NCI-H1048 (cell line): ENCODE data around the gene HIBADH.
A peak's percentile ranks its signal among the peaks of the same experiment; 100 is the strongest.
"Not testable (repeated sequence)": the region's sequence is repeated elsewhere in the genome, so short reads cannot be mapped to it uniquely, and the experiment has no call there.

ENCODE experiments used
- DNase-seq: peaks from one replicate; lab custom pipeline; 2025; lab: John Stamatoyannopoulos, UW

Gene HIBADH

DNA sequence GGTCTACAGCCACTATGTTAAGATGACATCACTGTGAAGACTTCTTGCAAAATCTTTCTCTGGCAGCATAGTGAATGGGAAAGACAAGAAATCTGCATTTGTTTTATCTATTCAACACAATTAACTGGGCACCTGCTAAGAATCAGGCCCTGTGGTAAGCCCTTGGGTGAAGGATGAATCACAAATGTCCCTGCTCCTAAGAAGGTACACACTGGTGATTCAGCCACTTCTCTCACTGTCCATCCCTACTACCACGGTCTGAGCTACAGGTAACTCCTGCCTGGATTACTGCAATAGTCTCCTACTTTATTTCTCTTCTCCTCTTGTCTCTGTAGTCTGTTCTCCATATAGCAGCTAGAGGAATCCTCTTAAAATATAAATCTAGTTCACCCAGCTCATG is 116.1 kb downstream of the HIBADH start:
- DNase-seq: no peak

DNA sequence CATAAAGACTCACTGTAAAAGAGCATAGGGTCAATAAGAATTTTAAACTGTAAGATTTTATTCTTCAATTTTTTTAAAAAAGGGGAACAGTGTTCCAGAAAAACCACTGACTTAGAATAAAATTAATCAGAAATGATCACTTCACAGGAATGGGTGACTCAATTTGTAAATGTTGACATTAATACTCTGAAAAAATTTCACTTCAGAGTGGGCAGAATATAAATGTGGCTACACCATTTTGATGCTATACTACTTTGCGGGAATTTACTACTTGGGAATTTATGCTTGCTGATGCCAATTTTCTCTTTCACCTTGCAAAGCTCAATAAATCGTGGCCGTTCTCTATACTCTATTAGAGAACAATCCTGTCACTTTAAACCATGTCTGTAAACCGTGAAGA is 126.9 kb downstream of the HIBADH start:
- DNase-seq: no peak

DNA sequence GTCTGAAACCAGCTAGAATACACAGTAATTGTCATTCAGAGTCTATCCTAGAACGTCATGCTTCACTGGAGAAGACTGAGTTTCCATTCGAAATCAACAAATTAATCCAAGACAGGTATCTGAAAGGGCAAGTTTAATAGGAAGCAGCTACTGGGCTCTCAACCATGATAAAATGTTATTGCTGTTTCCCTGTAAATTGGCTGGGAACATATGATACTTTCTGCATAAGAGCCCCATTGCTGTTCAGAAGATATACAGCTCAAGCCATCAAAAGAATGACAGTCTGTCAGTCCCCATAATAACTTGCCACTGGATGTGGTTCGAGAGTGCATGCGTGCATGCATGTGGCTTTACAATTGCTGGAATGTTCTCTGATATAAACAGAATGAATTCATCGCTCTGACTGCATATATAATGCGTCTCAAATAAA is 129.0 kb downstream of the HIBADH start:
- no peak for DNase-seq

DNA sequence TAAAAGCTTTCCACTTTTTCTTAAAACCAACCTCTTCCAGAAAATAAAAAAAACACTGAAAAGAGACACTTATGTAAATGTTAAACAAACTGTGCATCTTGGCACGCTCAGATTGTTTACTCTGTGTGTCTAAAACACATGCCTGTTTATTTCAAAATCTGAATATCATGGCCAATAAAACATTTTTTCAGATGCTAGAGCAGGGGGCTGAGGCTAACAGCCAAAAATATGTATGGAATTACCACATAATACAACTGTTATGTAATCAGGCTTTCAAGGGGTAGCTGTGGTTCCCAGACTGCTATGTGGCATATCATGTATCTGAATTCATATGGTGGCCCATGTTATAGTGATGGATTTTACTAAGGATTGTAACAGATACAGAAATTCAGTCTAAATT is 130.4 kb downstream of the HIBADH start:
- DNase-seq: no peak

DNA sequence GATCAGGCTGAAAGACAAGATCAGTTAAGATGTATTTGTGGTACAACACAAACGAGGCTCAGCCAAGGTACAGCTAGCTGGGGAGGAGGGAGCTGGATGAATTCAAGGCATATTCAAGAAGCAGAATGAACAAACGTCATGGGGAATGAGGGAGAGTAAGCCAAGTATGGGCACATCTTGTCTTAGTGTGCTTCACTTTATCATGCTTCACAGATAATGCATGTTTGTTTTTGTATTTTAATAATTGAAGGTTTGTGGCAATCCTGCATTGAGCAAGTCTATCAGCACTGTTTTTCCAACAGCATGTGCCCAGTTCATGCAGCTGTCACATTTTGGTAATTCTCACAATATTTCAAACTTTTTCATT is 135.4 kb downstream of the HIBADH start:
- DNase-seq: no peak

DNA sequence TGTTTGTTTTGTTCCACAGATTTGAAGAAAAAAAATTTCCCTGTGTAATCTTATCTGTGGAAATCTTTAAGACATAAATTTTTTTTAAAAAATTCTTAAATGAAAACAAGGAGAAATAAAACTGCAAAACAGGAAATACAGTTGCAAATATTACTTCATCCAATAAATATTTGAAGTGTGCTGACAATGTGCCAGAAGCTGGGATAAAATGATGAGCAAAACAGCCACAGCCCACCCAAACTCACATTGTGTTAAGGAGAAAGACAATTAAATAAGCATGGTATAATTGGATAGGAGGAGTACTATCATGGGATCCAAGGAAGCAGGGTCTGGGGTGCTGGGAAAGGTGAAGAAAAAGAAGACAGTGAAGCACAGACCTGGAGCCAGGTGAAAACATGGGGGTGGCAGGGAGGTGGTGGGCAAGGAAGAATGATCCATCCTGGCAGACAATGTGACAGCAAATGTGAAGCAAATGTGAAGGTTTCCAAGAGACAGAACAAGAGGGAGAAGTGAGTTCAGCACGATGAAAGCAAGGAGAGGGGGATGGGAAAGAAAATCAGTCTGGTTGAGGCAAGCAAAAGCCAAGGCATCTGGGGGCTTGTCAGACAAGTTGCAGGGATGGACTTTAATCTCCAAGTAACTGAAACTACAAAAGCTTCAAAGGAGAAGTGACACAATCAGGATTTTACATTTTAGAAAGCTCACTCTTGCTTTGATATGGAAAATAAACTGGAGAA is 135.9 kb downstream of the HIBADH start:
- DNase-seq: no peak

DNA sequence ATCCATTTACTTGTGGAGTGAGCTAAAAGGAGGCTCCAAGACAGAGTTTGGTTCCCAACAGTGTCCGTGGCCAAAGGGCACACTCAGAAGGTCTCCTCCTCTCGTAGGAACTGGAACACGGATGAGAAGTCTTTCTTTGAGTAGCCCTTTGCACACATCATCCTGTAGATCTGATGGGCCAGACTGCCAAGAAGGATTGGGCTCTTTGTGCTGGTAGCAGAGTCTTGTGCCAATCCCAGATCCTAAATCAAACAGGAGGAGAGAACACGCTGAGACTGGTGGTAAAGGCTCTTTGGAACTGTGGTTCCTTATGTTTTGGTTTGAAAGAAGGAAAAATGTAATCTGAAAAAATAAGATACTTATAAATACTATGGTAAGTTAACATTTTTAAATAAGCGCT is 136.6 kb downstream of the HIBADH start:
- no peak for DNase-seq

DNA sequence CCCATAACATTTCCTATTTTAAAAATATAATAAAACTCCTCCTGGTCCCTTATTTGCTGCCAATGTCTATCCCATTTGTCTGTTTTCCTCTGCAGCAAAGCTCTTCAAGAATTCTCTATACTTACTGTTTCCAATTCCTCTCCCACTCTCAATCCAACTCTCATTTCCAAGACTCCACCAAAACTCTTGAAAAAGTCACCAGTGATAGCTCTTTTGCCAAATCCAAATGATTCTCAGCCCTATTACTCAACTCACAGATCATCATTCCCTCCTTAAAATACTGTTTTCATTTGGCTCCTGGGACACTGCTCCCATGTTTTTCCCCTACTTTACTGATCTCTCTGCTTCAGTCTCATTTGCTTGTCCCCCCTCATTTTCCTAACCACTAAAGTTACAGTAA is 139.4 kb downstream of the HIBADH start:
- DNase-seq: no peak

DNA sequence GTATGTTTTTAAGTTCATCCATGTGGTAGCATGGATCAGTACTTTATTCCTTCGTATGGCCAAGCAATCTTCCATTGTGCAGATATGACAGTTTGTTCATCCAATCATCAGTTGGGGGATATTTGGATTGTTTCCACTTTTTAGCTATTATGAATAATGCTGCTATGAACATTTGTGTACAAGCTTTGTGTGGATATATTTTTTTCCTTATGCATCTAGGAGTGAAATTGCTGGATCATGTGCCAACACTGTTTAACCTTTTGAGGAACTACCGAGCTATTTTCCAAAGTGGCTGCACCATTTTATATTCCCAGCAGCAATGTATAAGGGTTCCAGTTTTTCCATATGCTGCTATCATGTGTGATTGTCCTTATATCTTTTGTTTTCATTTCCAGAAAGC is 140.1 kb downstream of the HIBADH start:
- DNase-seq: no peak

DNA sequence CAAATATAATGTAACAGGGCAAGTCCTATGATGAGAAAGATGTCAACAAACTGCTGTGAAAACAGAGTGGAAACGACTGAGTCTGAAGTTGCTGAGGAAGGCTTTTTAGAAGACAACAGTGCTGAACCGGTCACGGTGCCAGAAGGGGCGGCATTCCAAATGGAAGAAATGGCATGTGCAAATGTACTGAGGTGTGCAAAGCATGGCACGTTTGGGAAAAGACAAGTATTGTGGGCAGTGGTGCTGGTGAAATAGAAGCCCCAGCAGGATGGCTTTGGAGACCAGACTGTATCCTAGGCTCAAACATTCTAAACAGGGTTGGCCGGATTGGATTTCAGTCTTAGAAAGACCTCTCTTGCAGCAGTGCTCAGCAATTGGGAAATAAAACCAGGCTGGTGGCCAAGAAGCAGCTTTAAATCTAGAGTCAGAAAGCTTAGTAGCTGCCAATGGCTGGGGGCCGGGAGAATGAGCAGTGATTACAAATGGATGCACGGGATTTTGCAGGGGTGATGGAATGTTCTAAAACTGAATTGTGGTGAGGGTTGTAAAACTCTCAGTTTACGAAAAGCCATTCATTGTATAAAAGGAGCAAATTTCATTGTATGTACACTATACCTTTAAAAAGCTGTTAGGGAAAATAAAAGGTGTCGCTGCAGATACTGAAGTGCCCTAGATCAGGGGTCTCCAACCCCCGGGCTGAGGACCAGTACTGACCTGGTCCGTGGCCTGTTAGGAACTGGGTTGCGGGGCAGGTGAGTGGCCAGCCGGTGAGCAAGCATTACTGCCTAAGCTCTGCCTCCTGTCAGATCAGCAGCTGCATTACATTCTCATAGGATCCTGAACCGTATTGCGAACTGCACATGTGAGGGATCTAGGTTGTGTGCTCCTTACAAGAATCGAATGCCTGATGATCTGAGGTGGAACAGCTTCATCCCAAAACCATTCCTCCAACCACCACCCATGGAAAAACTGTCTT is 141.6 kb downstream of the HIBADH start:
- no peak for DNase-seq

DNA sequence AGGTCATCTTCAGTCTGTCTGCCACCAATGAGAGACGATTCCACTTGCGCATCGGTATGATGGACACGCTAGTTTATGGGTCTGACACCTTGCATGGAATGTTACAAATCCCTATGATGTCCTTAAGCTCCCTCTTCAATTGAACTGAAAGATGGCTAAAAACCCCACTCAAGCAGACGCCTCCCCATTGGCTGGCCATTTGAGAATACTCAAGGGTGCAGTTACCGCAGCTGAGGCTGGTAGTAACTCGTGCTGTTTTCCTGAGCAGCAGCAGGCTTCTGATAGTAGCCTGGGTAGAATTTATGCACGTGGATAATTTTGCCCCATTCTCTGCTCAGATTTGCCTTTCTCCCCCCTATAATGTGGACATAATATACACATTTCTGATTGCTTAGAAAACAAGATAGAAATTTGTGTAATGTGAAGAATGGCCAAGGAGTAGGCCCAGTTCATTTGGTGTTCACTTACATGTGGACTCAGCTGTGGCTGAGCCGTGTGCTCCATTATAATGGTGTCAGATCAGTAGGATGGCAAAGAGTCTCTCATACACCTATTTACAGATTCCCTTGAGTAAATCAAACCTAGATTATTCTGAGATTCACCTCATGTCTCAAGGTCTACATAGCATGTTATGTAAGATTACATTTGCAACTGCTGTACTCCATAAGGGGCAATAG is 142.8 kb downstream of the HIBADH start:
- no peak for DNase-seq

DNA sequence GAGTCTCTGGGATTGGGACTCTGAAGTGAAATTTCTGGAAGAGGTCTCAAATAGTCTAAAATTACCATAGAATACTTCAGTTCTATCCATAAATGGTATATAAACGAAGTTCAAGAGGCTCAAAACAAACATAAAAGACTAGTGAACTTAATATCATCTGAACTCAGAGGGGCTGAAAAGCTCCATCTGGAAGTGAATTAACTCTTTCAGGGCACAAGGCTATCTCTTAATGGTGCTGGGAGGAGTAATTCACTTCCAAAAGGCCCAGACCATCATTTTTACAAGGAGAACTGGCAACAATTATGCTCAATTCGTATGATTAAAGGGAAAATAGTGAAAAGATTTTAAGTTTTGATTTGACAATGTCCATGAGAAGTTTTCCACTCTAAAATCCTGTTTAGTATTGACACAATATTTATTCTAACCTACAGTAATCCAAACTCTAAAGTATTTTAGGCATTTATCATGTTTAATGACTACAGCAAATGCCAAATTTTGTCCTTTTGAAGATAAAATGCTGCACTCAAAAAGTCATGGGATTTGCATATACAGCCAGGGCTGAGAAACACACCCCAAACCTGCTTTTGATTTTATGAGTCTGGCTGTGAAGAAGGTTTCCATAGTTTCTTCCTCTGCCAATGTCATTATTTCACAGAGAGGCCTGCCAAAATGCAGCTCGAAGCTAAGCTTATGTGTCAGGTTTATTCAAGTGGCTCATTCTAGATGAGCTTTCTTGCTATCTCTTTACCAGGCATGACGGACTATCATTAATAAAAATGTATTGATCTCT is 143.9 kb downstream of the HIBADH start:
- no peak for DNase-seq

DNA sequence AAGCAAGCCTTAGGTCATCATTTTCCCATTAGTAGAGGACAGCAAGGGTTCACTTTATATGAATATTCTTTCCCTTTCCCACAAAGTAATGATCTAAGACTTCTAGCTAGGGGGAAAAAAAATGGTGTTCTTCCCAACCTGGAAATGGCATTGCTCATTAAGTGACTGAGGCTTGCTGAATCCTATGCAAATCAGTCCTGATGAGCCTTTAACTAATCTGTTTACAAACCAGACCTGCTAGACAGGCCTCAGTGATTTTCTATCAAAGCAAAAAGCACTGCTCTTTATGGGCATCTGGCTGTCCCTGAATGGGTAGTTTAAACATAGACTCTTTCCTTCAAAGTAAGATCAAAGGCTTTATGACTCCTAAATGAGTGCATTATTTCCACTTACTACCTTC is 146.3 kb downstream of the HIBADH start:
- peak; percentile 11 for DNase-seq

DNA sequence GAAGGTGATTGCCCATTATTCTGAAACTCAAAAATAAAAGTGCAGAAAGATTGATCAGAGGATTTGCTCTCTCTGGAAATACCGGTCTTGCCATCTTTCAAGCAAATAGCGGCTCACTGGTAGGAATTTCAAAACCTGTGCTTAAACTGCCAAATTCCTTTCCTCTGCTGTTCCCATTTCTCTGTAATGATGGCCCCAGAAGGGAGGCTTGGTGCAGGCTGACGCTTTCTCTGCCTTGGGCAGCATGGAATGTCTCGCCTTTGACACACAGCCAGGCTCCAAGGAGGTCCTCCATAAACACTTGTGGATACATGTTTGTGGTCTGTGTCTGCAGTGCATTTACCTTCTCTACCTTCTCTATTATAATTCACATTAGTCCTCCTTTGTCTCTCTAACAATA is 146.8 kb downstream of the HIBADH start:
- DNase-seq: no peak

DNA sequence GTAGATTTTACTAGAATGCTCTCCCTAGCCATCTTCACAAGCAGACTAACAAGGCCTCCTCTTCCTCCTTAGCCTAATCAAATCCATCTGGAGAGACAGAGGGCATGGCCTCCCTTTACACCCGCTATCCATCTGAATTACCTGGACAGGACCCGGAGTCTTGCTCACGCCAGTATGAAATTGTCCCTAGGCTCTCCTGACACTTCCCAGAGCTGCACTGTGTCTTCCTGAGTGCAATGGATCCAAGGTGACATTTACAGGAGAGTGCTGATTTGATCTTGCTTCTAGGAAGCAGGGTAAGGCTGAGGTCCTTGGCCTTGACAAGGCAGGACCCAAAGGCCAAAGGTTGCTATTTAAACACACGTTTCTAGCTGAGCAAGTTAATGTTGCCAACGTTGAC is 147.8 kb downstream of the HIBADH start:
- DNase-seq: no peak

DNA sequence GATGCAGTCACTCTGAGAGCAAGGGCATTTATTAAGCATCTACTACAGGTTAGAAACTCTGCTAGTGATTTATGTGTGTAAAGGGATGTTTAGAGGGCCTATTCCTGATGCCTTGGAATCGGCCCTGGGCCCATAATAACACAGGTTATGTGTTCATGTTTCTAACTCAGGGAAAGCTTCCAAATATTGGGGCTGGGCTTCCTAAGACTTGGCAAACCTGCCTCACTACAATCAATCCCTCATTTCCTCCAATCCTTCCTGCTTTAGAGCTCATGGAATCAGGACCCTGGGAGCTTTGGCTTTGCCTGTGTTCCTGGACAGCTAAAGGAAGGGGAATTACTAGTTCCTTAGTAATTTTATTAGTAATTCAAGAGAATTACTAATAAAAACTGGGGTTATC is 148.8 kb downstream of the HIBADH start:
- no peak for DNase-seq

DNA sequence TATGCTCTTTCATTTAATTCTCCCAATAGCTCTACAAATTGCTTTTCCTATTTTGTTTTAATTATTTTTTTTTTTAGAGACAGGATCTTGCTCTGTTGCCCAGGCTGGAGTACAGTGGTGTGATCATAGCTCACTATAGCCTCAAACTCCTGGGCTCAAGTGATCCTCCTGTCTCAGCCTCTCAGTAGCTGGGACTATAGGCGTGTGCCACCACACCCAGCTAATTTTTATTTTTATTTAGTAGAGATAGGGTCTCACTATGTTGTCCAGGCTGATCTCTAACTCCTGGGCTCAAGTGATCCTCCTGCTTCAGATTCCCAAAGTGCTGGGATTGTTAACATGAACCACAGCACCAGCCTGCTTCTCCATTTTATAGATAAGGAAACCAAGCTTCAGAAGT is 151.3 kb downstream of the HIBADH start:
- DNase-seq: not testable (repeated sequence)

DNA sequence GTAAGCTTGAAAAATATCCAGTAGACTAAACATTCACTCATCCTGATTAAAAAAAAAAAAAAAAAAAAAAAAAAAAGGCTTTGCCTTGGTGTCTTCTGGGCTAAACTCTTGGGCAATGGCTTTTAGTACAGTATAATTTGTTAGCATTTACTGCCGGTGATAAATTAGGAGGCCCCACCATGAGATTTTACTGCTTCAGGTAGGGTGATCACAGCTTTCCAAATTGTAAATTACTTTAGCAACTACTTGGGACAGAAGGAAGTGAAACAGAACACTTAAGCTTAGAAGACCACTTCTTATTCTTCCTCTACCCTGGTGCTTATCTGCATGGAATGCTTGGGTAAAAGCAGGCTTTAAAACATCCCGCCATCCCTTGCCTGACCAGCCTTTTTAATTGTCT is 152.1 kb downstream of the HIBADH start:
- DNase-seq: no peak

DNA sequence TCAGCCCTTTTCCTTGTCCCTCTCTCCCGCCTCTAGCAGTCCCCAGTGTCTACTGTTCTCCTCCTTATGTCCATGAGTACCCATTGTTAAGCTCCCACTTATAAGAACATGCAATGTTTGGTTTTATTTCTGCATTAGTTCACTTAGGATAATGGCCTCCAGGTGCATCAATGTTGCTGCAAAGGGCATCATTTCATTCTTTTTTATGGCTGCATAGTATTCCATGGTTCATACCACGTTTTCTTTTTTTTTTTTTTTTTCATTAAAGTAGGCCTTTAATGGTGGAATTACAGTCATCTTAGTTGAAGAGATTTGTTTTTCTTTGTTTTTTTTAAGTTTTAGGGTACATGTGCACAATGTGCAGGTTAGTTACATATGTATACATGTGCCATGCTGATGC is 160.8 kb downstream of the HIBADH start:
- not testable (repeated sequence) for DNase-seq

DNA sequence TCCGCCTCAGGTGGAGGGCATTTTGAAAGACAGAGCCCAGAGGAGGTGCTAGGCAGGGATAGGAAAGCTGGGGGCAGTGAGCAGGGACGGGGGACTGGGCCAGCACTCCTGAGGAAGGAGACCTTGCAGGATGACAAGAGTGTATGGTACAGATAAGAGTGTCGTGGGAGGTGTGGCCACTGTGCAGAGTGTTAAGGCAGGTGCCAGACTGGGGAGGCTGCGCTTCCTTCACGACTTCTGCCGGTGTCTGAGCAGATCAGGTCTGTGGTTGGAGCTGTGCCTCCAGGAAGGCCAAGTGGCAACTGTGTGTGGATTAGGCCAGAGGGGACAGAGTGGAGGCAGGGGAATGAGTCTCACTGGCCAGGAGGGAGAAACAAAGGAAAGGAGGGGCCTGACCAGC is 161.7 kb downstream of the HIBADH start:
- DNase-seq: no peak

DNA sequence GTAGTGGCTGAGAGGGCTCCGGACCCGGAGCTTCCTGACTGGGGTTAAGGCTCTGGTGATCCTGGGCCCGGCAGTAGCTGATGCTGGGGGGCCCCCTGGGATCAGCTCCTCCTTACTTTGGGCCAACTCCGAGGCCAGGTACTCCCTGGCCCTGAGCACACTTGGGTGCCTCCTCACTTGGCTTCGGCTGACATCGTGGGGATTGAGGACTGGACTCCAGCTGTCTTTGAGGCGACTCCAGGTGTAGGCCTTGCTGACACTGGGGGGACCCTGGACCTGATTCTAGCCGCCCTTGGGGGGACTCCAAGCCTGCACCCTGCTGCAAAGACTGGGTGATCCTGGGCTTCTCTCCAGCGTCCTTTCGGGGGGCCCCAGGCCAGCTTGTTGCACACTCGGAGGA is 170.5 kb downstream of the HIBADH start:
- DNase-seq: no peak

DNA sequence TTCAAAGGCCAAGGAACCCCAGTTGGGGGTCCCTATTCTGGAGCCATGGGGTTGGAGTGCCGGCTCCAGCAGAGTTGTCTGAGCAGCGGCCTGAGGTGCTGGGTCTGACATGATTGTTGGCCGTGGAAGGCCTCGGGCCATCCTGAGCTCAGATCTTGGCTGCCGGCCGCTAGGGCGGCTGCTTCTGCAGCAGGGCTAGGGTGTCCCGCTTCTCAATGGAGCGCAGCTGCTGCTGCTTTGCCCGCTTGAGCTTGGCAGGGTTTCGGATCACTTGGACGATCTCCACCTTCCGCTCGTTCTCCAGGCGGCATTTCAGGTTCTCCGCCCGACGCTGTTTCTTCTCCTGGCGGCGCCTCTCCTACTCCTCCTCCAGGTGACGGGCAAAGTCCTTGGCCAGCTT is 171.1 kb downstream of the HIBADH start:
- no peak for DNase-seq
